Suppressor macrophage (primary cell): ENCODE measurements around the gene ERVV-1.
A peak's percentile ranks its signal among the peaks of the same experiment; 100 is the strongest.
"Not testable (repeated sequence)": the region's sequence is repeated elsewhere in the genome, so short reads cannot be mapped to it uniquely, and the experiment has no call there.

Experiments used
- DNase-seq, 4 experiments: peaks; one replicate each; pipeline ENCODE4 v3.0.0-alpha.2; 2020 to 2022
- total RNA-seq, 17 experiments: gene quantifications; one replicate each; lab custom pipeline; 2026; ENCODE audit warnings: mixed read lengths in 6 of 17, inconsistent platforms in 3 of 17; lab: John Stamatoyannopoulos, UW

The ERVV-1 gene, protein sequence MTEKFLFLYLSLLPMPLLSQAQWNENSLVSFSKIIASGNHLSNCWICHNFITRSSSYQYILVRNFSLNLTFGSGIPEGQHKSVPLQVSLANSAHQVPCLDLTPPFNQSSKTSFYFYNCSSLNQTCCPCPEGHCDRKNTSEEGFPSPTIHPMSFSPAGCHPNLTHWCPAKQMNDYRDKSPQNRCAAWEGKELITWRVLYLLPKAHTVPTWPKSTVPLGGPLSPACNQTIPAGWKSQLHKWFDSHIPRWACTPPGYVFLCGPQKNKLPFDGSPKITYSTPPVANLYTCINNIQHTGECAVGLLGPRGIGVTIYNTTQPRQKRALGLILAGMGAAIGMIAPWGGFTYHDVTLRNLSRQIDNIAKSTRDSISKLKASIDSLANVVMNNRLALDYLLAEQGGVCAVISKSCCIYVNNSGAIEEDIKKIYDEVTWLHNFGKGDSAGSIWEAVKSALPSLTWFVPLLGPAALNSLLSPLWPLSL
- total RNA-seq, result 0 to 0.44 (median 0) reads per million in 17 experiments

DNA sequence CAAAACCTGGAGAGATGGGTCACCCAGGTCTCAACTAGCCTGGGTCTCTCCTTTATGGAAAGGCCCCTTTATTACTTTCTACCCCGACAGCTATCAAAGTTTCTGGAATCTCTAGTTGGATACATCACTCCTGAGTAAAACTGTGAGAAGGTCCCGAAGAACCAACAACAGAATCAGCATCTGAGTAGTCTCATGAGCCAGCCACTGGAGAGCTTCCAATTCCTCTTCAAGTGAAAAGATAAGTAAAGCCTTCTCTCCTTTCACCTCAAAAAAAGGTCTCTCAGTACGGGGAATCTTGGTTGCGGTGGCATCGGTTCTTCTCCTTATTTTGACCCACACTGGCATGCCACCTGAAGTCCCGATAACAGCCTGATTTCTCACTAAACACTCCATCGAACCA lies at the start of gene ERVV-1:
Gene ERVV-1, plus strand, starts transcription at position 301 of the 400 bp plus-strand sequence. CDS start 170 bp downstream, outside the sequence.
- no peak for DNase-seq

- no peak for DNase-seq
Measured at GRCh38 chr19:52967772-52968171, 45.9 kb upstream of the ERVV-1 start.

DNA sequence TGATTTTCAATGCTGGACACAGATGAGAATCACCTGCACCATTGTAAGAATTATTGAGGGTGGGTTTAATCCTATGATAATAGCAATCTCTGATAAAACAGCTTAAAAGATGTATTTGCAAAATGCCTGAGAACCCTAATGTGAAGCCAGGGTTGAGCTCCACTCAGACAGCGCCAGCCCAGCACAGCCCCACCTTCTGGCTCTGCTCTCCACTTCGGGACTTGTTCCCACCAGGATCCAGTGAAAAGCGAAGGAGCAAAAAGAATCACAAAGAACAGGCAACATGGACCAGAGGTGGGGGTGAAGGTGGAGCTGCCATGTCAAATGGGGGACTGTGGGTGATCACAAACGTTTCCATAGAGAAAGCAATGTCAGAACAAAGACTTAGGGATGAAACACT lies 32.4 kb upstream of the ERVV-1 start:
- no peak for DNase-seq

- not testable (repeated sequence) for DNase-seq
Measured at GRCh38 chr19:52983167-52983566, 30.6 kb upstream of the ERVV-1 start.

DNA sequence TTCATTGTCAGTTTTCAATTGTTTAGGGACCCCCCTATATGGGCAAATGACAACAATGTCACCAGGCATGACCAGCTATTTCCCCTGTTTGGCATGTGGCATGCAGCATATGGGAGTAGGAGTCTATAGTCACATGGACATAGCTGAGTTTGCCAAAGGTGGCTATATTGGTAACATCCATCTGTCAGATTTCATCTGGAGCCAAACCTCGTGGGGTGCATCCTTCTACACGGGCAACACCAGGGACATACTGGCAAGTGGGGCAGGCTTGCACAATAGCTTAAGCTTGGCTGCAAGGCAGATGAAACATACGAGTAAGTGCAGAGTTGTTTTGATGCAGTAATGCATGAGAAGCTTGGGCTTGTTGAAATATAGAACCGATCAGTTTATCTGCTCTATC lies 26.5 kb upstream of the ERVV-1 start:
- no peak for DNase-seq

GRCh38 chr19:52988506-52988905 lies 25.2 kb upstream of the ERVV-1 start:
- no peak for DNase-seq

- peak; percentile 4 to 28 (median 11) for DNase-seq
Measured at GRCh38 chr19:52990759-52991418, 22.8 kb upstream of the ERVV-1 start.

- peak in 3 of 4 experiments; percentile 11 to 37 (median 14) for DNase-seq
Measured at GRCh38 chr19:52991484-52991883, 22.2 kb upstream of the ERVV-1 start.

GRCh38 chr19:52992109-52993004 lies 21.4 kb upstream of the ERVV-1 start:
- peak in 1 of 4 experiments; percentile 4 for DNase-seq

- DNase-seq, result peak; percentile 77 to 83 (median 78)
Measured at GRCh38 chr19:52993342-52994178, 20.2 kb upstream of the ERVV-1 start.

DNA sequence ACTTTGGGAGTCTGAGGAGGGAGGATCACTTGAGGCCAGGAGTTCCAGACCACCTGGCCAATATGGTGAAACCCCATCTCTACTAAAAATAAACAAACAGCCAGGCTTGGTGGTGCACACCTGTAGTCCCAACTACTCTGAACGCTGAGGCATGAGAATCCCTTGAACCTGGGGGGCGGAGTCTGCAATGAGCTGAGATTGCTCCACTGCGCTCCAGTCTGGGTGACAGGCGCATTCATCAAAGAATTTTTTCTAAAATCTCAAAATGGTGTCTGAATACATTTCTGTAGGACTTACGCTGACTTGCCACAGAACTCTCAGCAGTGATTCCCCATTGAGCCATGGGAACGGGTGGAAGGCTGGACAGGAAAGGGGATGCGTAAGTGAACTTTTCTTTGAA lies 18.0 kb upstream of the ERVV-1 start:
- DNase-seq, result no peak

DNA sequence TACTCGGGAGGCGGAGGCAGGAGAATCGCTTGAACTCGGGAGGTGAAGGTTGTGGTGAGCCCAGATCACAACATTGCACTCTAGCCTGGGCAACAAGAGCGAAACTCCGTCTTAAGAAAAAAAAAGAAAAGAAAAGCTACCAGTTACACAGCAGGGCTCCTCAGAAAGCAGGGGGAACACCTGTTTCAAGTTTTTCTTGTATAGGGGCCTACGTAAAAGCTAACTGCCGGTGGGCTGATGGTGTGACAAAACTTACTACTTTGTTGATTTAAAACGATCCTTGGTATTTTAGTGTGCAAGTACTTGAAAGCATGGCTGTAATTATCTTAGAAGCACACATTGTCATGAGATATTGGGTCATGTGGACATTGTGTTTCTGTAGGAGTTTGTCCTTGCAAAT lies 15.7 kb upstream of the ERVV-1 start:
- no peak for DNase-seq

GRCh38 chr19:53002479-53002878 lies 11.2 kb upstream of the ERVV-1 start:
- DNase-seq, result no peak

- no peak for DNase-seq
Measured at GRCh38 chr19:53004242-53004641, 9.5 kb upstream of the ERVV-1 start.

GRCh38 chr19:53007200-53007599 lies 6.5 kb upstream of the ERVV-1 start:
- DNase-seq, result no peak

DNA sequence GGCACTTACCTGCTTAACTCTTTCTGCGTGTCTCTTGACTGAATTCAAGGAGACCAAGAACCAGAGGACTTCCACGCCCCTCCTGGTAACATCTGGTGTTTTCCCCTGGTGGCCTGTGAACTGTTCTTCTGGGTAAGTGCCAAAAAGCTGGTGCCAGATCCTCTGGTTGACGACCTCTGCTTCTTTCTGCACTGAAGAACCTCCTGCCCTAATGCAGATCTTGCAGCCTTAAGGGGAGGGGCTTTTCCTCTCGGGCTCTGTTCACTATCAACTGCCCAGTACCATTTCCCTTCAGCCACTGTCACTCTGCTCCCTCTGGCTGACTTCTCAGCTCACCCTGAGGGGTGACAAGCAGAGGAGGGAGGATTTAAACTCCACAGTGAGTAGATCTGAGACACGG lies 6.1 kb upstream of the ERVV-1 start:
- DNase-seq, result no peak

DNA sequence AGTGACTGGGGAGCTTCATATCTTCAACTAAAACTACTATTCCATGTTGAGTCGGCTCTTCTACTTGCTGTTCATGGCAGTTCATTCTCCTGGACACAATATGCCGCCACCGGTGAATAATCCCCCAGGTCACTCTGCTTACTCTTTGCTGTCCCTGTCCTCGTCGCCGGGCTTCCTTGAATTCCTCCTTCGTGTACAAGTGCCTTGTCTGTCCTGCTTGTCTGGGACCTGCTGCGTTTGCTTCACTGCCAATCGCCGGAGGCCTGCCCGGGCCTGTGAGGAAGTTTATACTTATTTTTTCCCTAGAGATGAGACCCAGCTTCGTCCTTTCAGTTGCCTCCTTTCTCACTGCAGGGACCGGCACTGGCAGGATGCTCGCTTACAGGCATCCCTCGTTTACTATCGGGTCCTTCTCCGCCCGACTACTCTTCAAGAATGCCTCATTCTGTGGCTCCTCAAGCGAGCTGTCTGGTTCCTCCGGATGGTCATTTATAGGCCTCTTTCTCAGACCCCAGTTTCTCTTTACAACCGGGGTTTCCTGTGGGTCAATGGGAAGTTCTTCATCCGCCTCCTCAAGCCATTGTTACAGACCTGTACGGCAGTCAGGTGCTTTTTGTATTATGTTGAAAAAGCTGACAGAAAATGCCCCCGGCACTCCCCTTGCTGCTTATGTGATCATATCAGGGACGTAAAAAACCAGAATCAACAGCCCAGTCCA lies 5.5 kb upstream of the ERVV-1 start:
- no peak for DNase-seq

GRCh38 chr19:53010494-53010893 lies 3.2 kb upstream of the ERVV-1 start:
- DNase-seq, result no peak

- no peak for DNase-seq
Measured at GRCh38 chr19:53012006-53012405, 1.7 kb upstream of the ERVV-1 start.

DNA sequence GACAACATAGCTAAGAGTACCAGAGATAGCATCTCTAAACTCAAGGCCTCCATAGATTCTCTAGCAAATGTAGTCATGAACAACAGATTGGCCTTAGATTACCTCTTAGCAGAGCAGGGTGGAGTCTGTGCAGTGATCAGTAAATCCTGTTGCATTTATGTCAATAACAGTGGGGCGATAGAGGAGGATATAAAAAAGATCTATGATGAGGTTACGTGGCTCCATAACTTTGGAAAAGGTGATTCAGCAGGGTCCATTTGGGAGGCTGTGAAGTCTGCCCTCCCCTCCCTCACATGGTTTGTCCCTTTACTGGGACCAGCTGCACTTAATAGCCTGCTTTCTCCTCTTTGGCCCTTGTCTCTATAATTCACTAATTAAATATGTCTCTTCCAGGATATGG lies 1.4 kb downstream of the ERVV-1 start:
- no peak for DNase-seq

DNA sequence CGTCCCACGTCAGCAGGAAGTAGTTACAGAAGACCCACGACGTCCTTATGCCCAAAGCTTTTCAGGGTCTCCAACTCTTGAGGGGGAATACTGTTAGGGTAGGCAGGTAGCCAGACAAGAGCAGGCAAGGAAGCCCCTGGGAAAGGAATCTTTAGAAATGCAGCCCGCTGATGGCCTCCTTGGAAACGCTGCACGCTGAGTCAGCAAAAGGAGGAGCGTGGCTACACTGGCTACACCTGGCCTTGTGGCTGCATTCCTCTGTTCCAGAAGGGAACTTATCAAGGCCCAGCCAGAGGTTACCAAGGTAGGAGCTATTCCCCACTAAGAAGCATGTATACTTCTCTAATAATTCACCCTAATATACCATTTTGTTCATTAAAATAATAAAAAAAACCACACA lies 2.0 kb downstream of the ERVV-1 start:
- DNase-seq, result no peak
